ENCODE results near the gene ICAM3.

- TF ChIP-seq CTCF (IDR thresholded peaks at IDR 0.05) (no peak), POLR2A (IDR thresholded peaks at IDR 0.05) (no peak)
Observed at GRCh38 chr19:10374931-10375330, 35.5 kb upstream of the ICAM3 start.

Measured in adrenal gland (tissue), 5 donors.